ENCODE results near the gene VPREB1.
"Not testable (repeated sequence)": the region's sequence is repeated elsewhere in the genome, so short reads cannot be mapped to it uniquely, and the experiment has no call there.

VPREB1 gene

DNA sequence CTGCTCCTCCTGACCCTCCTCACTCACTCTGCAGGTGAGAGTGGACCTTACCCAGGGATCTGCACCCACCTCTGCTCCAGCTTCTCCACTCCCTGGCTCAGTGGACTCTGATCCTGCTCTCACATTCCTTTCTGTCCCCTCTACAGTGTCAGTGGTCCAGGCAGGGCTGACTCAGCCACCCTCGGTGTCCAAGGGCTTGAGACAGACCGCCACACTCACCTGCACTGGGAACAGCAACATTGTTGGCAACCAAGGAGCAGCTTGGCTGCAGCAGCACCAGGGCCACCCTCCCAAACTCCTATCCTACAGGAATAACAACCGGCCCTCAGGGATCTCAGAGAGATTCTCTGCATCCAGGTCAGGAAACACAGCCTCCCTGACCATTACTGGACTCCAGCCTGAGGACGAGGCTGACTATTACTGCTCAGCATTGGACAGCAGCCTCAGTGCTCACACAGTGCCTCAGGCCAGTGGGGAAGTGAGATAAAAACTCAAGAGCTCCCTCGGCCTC is 29.7 kb upstream of the VPREB1 start:
- DNase-seq (ENCODE audit: low read depth, low spot score), result no peak

DNA sequence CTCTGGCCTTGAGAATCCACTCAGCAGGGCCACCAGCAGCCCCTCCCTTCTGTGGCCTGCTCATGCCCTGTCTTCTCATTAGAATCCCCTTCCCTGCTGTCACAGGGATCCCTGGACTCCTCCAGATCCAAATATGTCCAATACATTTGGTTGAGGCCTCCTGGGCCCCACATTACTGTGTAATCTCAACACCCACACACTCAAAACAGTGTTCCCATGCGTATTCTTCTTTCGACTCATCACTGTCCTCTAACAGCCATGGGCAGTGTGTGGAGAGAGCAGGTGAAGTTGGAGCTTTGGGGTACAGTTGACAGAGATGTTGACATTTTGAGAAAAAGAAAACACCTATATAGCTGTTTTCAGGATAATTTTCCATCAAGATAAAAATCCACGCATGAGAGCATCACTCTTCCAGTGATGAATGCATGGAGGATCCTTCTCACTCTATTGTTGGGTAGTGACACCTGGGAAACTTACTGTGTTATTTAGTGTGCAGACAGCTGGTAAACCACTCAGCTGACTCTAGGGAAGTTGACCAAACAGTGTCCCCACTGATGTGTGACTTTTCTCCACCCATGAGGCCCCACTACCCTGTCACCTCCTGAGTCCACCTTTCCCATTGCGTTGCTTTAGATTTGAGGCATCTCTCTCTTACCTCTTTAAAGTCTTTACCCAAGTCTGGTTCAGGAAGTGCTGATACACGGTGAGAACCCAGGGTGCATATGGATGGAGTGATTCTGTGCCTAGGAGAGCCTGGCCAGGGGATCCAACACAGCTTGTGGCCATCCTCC is 28.7 kb upstream of the VPREB1 start:
- DNase-seq (ENCODE audit: low read depth, low spot score), result no peak

DNA sequence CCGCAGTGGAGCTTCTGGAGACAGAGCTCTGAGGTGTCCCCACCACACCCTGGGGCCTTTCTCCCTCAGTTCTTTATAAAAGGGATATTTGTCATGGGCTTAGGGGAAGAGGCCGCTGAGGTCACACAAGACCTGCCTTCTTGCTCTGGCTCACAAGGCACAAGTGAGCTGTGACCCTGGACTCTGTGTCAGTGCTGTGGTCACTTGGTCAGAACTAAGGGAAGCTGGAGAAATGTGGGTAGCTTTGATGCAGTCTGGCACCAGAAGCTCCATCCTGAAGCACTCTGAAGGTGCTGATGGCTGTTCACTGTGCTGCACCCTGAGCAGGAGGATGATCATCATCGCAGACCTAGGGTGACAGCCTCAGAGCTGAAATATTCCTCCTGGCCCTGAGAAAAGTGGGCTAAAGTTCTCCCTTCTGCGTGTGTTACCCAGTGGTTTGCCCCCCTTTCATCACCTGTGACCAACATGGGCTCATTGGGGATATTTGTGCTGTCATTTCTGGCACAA is 28.1 kb upstream of the VPREB1 start:
- DNase-seq (ENCODE audit: low read depth, low spot score), result no peak

DNA sequence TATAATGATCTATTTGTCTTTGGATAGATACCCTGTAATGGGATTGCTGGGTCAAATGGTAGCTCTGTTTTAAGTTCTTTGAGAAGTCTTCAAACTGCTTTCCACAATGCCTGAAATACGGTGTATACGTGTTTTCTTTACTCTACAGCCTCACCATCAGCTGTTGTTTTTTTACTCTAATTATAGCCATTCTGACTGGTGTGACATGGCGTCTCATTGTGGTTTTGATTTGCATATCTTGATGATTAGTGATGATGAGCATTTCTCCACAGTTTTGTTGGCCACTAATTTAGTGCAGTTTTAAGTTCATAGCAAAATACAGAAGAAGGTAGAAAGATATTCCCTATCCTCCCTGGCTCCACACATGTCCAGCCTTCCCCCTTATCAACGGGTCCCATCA is 26.3 kb upstream of the VPREB1 start:
- DNase-seq (ENCODE audit: low read depth, low spot score), result no peak

DNA sequence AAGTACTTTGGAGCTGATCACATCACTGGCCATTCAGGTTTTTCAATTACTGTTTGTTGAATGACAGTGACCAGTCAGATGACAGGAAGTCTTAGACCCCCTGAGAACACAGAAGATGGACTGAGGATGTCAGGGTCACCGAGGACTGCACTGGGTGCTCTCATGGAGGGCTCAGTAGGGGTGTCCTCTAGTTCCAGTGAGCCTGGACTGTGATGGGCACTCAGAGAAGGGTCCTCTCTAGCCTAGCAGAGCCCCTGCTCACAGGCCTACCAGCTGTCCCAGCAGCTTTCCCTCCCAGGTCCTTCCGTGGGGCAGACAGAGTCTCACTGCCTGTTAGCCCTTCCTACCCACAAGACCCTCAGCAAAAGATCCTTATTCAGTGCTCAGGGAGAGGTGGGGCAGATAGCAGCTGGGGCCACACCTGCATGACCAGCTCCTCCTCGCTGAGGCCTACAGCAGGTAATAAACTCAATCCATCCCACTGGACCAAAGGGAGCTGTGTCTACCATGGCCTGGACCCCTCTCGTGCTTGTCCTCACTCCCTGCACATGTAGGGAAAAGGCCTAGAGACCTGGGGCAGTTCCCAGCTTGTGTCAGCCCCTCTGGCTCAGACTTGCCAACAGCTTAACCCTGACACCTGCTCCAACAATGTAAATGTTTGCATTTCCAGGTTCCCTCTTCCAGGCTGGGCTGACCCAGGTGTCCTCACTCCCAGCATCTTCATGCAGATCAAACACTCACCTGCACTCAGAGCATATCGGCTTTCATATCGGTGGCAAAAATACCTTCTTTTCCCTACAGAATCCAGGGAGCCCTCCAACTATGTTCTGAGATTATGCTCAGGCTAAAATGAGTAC is 25.2 kb upstream of the VPREB1 start:
- DNase-seq (ENCODE audit: low read depth, low spot score), result no peak

DNA sequence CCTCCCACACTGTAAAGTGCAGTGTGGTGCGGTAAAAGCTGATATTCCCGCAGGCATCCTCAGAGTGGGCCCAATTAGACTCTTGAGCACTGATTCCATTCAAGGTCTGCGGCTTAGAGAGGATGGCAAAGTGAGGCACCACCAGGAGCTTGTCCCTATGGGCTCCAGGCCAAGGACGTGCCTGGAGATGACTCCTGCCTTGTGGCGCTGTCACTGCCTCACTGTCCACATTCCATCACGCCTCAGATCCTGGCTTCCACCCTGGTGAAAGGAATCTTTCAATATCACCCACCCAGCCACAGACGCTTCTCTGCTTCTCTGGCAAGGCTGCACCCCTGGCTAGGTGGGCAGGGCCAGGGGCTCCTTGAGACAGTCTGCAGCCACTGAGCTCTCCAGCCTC is 23.5 kb upstream of the VPREB1 start:
- not testable (repeated sequence) for DNase-seq (ENCODE audit: low read depth, low spot score)

DNA sequence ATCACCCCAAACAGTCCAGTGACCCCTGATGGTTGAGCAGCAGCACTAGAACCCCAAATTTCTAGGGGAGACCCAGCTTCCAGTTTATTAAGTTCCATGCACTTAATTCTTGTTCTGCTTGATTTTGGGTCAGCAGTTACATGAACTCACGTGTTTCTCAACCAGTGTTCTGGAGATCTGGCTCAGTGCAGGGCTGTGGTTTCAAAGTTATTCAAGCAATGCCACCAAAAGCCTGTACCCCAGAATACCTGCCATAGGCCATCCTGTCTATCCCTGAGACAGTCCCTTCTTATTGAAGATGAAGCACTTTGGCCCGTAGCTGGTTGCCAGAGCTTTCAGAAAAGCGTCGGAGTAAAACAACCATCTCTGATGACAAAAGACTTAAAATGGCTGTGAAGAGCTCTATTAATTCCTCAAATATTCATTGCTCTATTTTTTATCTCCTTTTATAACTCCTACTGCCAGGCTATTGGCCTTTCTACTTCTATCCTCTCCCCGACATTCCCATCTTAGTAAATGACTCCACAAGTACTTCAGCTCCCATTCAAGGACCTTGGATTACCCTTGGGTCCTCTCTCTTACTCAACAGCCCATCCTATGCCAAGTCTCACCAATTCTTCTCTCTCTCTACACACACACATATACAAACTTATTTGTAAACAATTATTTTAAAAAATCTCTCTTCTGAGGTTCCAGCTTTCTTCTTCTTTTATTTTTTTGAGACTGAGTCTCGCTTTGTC is 18.0 kb upstream of the VPREB1 start:
- DNase-seq (ENCODE audit: low read depth, low spot score), result no peak

DNA sequence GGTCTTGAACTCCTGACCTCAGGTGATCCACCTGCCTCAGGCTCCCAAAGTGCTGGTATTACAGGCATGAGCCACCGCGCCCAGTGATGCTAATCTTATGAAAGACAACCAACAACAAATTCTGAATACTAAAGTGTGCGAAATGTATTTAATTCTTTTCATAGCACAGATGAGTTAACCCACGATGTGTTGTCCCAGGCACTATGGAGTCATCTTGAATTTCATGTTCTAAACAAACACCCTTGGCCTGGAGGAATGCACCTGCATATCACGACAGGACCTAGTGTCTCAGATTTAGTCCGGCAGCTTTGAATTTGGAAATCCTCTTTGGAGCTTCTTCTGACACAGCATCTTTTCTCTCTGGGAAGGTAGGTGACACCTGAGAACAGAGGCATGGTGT is 16.2 kb upstream of the VPREB1 start:
- no peak for DNase-seq (ENCODE audit: low read depth, low spot score)

DNA sequence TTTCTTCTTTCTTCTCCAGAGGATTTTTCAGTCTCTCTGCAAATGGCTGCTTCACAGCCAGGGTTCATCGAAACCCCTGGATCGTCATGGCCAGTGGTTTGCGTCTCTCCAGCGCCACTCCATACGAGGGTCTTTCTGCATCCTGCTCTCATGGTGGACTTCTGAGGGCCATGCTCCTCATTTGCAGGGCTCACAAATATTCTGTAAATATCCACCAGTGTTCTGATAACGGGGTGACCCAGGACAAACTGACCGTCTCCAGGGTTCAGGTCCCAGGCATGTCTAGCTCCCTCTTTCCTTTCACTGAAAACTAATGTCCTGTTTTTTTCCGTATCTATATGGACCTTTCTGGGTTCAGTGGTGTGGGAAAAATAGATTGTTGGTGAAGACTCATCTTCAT is 15.7 kb upstream of the VPREB1 start:
- no peak for DNase-seq (ENCODE audit: low read depth, low spot score)

DNA sequence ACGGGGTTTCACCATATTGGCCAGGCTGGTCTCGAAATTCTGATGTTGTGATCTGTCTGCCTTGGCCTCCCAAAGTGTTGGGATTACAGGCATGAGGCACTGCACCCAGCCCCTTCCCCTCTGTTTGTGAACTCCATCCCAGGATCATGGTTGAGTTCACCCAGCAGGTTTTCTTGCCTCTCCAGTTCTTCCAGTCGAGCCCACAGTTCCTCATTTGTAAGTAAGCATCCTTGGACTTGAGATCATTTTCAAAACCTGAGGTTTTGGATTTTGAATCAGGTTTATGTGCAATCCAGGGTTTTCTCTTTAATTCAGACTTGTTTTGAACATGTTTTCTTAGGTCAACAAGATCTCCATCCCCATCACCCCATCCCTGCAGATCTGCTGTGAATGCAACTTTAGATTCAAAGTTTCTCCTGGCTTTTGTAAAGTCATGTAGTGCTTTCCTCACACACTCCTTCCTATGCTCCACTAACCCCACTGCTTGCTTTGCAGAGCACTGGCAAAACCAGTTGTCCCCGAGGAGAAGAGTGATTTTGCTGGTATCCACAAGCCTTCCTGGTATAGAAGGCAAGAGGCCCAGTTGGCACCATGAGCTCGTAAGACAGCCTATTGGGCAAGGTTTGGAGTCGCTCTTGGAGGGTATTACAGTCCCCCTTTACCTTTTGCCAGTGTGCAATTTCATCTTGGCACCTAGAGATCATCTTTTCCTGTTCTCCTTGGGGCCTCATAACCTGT is 14.7 kb upstream of the VPREB1 start:
- no peak for DNase-seq (ENCODE audit: low read depth, low spot score)

DNA sequence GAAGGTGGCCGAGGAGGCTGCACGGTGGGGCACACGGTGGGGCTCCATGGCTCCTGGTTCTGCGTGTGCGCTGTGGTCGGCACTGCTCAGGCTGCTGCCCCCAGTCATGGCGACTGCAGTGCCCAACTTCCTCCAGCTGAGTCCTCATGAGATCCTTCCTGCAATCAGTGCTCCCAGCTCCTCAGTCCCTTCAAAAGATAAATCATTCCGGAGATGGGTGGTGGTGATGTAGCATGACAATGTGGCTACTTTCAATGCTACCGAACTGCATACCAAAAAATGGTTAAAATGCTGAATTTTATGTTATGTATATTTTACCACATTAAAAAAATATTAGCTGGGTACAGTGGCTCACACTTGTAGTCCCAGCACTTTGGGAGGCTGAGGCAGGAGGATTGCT is 14.1 kb upstream of the VPREB1 start:
- no peak for DNase-seq (ENCODE audit: low read depth, low spot score)

DNA sequence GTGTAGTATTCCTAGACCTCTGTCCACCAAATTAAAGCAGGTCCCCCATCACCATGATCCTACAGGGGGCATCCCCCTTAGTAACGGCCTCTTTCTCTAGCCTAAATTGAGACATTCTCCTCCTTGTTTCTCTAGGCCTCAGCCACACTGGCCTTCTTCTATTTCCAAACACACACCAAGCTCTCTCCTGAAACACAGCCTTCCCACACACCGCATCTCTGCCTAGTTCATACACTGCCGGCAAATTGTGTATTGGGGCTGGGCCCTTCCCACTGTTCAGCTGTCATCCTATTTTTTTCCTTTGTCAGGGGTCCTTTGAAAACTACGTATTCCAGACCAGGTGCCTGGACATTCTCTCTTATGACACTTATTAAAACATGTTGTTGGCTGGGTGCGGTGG is 11.5 kb upstream of the VPREB1 start:
- DNase-seq (ENCODE audit: low read depth, low spot score), result no peak

DNA sequence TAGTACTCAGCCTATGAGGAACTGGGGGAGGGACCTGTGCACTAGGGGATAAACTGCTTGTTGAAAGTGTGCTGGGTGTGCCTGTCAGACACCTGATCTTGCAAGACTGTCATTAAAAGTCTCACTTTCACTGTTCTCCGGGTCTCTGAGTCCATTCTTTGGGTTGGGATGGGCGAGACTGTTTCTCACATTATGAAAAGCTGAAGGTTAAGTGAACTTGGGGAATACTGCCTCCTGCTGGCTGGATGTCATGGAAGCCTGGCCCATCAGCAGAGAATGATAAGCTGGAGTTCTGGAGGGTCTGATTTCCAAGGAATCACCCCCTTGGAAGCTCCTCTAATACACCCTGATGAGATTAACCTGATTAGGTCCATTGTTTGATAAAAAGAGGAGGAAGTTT is 9.0 kb upstream of the VPREB1 start:
- no peak for DNase-seq (ENCODE audit: low read depth, low spot score)

DNA sequence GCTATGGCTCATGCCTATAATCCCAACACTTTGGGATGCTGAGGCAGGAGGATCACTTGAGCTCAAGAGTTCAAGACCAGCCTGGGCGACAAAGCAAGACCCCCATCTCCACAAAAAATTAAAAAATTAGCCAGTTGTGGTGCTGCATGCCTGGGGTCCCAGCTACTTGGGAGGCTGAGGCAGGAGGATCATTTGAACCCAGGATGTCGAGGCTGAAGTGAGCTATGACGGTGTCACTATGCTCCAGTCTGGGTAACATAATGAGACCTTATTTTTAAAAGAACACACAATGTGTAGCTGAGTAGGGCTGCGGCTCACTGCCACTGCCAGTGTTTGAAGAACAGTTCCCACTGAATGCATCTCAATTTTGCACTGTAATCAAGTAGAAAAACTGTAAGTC is 7.1 kb upstream of the VPREB1 start:
- no peak for DNase-seq (ENCODE audit: low read depth, low spot score)

DNA sequence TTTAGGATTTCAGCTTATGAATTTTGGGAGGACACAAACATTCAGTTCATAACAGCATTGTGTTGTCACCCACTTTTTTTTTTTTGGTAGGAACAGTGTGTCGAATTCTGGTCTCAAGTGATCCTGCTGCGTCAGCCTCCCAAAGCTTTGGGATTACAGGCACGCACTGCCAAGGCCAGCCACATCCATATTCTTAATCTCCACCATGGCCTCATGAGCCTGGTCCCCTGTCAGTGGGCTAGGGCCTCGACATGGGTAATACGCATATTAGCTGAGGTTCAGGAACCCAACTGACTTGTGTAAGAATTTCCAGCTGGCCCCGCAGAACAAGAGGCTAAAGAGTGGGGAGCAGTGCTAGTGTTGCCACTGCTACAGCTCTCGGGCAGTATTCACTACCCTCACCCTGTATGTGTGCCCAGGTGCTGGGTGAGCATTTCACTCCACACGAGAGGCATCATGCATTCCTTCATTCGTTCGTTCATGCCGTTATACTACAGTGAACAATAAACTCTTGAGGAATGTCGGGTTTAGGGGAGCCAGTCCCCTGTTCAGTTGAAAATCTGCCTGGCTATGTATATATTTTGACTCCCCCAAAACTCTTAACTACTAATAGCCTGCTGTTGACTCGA is 5.2 kb upstream of the VPREB1 start:
- DNase-seq (ENCODE audit: low read depth, low spot score), result no peak

DNA sequence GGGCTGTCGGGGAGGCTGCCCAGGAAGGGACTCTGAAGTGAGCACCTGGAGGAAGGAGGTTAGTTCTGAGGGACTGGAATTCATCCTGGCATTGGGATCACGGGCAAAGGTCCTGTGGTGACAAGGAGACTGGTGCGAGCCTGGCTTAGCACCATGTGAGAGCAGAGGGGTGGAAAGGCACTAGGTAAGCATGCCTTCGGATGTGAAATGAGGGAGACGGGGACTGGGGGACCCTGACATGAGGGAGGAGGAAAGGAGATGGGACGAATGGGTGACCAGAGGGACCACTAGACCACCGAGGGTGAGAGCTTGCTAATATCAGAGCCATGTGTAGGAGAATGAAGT is 3.1 kb upstream of the VPREB1 start:
- DNase-seq (ENCODE audit: low read depth, low spot score), result no peak

DNA sequence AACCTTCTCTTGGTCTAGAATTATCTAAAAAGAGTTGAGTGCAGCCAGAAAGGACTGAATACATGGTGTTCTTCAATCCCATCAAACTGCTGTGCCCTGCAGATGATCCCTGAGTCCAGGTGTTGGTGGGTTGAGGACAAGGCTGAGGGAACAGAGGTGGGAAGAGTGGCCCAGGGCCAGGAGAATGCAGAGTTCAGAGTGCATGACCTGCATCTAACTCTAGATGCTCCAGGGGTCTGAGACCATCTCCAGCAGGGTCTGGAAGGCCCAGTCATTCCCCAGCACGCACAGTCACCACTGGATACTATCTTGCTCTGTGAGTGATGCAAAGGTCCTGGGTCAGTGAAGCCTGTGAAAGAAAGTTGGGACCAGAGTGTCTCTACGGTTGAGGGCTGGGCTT is 2.1 kb upstream of the VPREB1 start:
- no peak for DNase-seq (ENCODE audit: low read depth, low spot score)

DNA sequence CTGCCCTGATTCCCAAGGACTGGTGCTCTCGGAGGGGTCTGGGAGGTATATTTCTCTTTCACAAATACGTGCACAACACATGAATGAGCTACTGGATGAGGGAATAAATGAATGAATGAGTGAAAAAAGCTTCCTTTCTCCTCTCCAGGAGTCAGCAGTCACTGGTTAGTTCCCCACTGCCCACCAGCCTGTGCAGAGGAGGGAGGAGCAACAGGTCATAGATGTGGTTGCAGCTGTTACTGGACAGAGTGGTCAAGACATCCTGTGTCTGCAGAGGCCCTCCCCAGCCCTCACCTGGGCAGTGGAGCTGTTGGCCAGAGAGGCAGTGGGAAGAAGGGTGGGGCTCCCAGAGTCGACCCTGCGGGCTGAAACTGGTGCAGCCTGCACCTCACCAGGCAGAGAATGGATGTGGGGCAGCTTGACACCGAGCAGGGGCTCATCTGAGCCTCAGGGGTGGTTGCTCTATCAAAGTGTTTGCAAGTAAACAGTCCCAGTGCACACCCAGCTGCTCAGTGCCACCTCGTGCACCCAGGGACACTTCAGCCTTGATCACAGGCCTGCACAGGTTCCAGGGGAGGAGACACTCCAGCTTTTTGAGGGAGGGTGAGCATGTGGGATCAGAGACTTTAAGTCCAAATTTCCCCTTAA is 1.4 kb upstream of the VPREB1 start:
- DNase-seq (ENCODE audit: low read depth, low spot score), result no peak

DNA sequence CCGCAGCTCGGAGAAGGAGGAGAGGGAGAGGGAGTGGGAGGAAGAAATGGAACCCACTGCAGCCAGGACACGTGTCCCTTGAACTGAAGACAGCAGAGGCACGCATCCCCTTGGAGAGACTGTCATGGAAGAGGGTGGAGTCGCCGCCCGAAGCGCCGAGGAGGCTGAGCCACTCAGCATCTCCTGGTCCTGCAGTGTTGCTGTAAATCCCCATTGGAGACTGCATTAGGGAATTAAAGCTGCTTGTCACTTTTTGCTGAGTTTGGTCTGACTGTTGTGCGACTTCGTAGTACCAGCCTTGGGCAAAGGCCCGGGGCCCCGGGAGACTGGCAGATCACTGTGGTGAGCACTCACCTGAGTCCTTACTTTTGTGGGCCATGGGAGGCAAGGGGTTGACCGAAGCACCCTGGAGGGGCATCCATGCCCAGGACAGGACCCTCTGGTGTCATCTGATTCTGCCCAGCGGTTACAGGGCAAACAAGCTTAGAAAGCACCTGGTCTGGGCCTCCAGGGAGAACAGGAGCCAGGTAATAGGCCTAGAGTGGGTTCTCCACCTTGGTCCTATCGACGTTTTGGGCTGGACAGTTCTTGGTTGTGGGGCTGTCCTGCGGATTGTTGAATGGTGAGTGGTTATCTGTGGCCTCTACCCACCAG is 797 bp downstream of the VPREB1 start:
- DNase-seq (ENCODE audit: low read depth, low spot score), result no peak

Data from smooth muscle cell of the brain vasculature (primary cell).